ENCODE measurements around the gene CLVS2.

CLVS2 gene

GRCh38 chr6:123044341-123044860 lies 48.4 kb downstream of the CLVS2 start:
- TF ChIP-seq ZFX (IDR thresholded peaks at IDR 0.05; ENCODE audit: borderline replicate concordance): no peak
- TF ChIP-seq CTCF (IDR thresholded peaks at IDR 0.05): no peak

GRCh38 chr6:123053602-123054225 lies 57.7 kb downstream of the CLVS2 start:
- no peak overlapping the region for H3K27ac ChIP-seq
- TF ChIP-seq ZFX (IDR thresholded peaks at IDR 0.05; ENCODE audit: borderline replicate concordance) (no peak), CTCF (IDR thresholded peaks at IDR 0.05) (no peak)

More at GRCh38 chr6:123044341-123044860, 48.4 kb downstream of the CLVS2 start:
- no peak overlapping the region for H3K27ac ChIP-seq

GRCh38 chr6:123055256-123055655 lies 59.2 kb downstream of the CLVS2 start:
- TF ChIP-seq ZFX (IDR thresholded peaks at IDR 0.05; ENCODE audit: borderline replicate concordance): no peak
- no peak for TF ChIP-seq CTCF (IDR thresholded peaks at IDR 0.05)
- H3K27ac ChIP-seq: no peak overlapping the region

- no peak for TF ChIP-seq CTCF (IDR thresholded peaks at IDR 0.05)
- TF ChIP-seq ZFX (IDR thresholded peaks at IDR 0.05; ENCODE audit: borderline replicate concordance): no peak
- no peak overlapping the region for H3K27ac ChIP-seq
These were observed 66.6 kb downstream of the CLVS2 start for GRCh38 chr6:123062670-123063069.

GRCh38 chr6:123064038-123064437 lies 68.0 kb downstream of the CLVS2 start:
- TF ChIP-seq ZFX (IDR thresholded peaks at IDR 0.05; ENCODE audit: borderline replicate concordance) (no peak), CTCF (IDR thresholded peaks at IDR 0.05) (no peak)
- H3K27ac ChIP-seq: no peak overlapping the region

- TF ChIP-seq ZFX (IDR thresholded peaks at IDR 0.05; ENCODE audit: borderline replicate concordance) (no peak), CTCF (IDR thresholded peaks at IDR 0.05) (no peak)
- no peak overlapping the region for H3K27ac ChIP-seq
These were observed 78.6 kb downstream of the CLVS2 start for GRCh38 chr6:123074616-123075015.

GRCh38 chr6:123085403-123085802 lies 89.4 kb downstream of the CLVS2 start:
- TF ChIP-seq ZFX (IDR thresholded peaks at IDR 0.05; ENCODE audit: borderline replicate concordance) (no peak), CTCF (IDR thresholded peaks at IDR 0.05) (no peak)
- no peak overlapping the region for H3K27ac ChIP-seq

Measured in 22Rv1 (cell line).